Fibroblast of skin of left biceps (primary cell): ENCODE measurements around the gene ACAD9.

ENCODE experiments used
- DNase-seq, 2 experiments: peaks; one replicate each; pipeline ENCODE4 v3.0.0-alpha.2; 2013; ENCODE audit warnings: low read depth in 2 of 2

Gene ACAD9

DNA sequence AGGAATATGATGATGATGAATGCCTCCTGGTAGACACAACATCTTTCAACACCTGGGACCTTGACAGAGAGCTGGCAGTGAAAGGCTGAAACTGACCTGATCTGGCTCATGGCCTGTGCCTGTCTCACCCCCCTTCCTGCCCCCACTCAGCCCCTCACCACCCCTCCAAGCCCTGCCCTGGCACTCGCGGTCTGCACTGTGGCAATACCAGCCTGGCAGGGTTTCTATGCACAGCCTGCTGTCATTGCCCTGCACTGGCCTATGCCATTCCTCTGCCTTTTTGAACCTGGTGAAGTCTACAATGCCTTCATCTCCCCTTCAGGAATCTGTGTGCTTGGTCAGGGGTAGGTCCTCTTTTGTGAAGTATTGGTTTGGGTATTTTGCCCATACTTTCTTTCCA, 56.5 kb downstream of the ACAD9 start:
- DNase-seq: no peak

DNA sequence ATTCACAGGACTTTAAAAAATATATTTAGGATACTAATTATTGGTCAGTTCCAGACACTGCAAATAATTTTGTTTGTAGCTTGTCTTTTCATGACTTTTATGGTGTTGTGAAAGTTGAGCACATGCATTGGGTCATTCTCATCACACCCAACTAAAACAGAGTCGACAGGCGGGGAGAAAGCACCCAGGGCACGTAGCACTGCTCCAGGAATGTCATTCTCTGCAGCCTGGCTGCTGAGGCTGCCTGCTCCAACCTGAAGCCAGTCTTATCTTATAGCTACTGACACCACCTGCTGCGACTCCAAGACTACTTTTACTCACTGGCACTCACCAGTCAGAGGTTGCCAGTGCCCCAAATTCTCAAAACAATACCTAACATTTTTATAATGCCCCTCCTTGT, 56.9 kb downstream of the ACAD9 start:
- no peak for DNase-seq

DNA sequence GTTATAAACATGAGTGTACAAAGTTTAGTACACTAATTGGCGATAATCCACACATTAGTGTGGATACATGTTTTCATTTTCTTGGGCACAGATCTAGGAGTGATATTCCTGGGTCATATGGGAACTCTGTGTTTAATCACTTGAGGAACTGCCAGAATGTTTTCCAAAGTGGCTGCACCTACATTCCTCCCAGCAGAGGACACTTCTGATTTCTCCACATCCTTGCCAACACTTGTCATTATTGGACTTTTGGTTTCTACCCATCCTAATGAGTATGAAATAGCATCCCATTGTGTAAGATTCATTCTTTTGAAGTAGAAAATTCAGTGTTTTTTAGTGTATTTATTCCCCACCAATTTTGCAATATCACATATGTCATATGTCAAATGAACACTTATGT, 60.8 kb downstream of the ACAD9 start:
- DNase-seq: no peak

DNA sequence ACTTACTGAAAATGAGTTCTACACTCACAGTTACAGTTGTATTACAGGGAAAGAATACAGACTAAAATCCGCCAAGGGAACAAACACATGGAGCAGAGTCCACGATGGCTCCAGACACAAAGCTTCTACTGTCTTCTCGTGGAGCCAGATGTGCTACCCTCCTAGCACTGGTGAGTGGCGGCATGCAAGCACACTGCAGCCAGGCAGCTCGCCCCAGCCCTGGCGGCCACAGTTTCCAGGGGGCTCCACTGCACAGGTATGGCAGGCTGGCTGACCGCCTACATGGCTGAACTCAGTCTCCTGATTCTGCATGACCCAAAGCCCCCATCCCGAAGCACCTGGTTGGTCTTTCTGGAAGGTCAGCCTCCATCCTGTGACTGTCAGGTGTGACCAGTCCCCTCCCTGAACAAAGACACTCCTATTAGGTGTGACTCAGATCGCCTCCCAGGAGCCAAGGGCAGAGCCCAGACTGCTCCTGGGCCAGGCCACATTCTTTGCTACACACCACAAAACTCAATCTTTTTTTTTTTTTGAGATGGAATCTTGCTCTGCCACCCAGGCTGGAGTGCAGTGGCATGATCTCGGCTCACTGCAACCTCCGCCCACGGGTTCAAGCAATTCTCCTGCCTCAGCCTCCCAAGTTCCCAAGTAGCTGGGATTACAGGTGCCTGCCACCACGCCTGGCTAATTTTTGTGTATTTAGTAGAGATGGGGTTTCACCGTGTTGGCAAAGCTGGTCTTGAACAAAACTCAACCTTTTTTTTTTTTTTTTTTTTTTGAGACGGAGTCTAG, 62.9 kb downstream of the ACAD9 start:
- DNase-seq: no peak

DNA sequence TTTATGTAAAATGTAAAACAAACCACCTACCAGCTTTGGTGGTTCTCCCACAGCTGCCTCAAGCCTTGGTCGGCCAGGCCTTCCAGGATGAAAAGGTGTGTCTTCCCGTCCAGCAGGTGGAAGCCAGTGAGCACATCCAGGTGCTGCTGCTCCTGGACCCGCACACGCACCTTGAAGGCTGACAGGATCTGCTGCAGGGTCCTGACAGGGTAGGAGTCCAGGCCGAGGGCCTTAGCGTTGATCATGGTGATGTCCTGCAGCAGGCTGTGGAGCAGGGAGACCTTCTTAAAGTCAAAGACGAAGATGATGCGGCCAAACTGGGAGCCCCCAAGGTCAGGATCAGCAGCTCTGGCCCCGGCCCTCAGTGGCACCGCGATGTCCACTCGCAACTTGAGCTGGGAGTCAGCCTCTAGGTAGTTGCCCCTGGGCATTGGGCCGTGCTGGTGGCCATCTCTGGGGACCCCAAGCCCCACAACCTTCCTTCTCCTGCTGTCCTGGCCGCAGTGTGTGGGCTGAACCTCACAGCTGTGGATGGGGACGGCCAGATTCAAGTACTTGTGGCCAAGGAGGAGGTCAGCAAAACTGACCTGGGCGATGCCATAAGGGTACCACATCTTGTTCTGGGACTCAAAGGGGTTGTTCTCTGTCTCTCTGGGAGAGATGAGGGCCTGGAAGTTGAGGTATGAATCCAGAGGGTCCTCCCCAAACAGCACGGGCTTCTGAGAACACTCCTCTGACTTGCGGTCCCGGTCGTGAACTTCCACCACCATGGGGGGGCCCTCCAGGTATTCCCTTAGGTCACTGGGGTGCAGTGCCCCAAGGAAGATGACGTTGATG, 65.8 kb downstream of the ACAD9 start:
- no peak for DNase-seq

DNA sequence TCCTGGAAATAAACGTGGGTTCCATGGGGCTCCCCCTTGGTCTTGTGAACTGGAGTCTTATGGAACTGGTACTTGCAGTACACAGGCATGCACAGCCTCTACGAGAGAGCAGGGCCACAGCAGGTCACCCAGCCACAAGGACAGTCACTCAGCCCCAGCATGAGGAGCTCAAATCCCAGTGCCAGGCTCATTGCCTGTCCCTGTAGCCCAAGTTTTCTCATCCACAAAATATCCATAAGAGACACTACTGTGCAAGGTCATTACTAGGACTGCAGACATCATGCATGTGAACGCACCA, 66.4 kb downstream of the ACAD9 start:
- no peak for DNase-seq

DNA sequence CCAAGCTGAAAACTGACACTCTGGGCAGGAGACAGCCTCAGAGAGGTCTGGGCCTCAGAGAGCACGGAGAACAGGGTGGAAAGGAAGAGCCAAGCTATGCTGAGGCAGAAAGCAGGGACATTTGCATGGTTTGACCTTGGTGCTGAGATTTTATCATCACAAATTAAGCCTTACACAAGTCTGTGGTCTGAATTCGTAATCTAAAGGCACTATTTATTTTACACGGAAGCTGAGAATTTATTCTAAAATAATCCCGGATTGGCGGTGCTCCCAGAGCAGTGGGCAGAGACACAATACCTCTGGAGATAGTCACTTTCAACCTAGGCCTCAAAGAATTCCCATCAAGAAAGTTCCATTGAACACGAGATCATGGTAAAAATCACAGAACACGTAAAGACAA, 67.0 kb downstream of the ACAD9 start:
- no peak for DNase-seq

DNA sequence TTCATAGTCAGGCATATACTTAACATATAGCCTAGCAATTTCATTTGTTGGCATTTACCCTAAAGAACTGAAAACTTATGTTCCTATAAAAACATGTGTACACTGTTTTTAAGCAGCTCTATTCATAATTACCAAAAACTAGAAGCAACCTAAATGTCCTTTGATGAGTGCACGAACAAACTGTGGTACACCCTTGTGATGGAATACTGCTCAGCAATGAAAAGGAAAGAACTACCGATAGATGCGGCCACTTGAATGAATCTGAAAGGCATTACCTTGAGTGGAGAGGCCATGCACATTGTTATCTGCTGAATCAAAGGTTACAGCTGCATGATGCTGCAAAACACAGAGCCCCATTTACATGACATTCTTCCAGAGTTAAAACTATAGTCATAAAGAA, 69.7 kb downstream of the ACAD9 start:
- no peak for DNase-seq

DNA sequence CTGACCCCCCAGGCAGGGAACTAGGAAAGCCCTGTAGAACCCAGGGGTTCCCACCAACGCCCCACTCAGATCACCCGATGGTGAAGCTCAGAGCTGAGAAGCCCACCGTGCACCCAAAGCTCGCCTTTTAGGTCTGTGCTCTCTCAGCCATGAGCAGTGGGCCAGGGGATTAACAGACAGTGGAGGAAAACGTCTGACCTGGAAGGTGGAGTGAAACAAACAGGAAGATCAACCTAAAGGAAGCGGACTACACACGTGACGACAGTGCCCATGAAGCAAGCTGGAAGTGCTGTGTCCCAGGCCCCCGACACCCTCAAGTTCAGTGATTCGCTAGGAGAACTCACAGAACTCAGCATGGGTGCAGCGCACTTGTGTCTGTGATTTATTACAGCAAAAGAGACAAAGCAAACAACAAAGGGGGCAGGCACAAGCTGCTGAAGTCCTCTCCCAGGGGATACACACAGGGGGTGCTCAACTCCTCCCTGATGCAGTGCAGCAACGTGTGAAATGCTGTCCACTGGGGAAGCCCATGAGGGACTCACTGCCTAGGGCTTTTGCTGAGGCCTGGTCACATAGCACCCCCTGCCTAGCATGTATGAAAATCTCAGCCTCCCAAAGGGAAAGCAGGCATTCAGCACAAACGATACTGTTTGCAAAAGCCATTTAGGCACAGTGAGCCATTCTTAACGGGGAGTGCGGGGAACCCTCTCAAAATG, 71.0 kb downstream of the ACAD9 start:
- DNase-seq: no peak

DNA sequence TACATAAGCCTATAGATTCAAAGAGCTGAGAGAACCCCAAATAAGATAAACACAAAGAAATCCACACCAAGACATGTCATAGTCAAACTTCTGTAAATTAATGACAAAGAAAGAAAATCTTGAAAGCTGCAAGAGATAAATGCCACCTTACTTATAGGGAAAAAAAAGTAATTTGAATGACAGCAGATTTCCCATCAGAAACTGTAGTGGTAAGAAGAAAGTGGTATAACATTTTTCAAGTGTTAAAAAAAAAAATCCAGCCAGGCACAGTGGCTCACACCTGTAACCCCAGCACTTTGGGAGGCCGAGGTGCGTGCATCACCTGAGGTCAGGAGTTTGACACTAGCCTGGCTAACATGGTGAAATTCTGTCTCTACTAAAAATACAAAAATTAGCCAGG, 77.0 kb downstream of the ACAD9 start:
- no peak for DNase-seq
